ENCODE results near the gene KCNQ1. TPM values are rescaled to one million over a fixed set of nuclear protein-coding genes. Genes with fewer than 3 reads are reported as not detected.

KCNQ1 gene
- total and polyA plus RNA-seq, 2 experiments from 2014 or later, result 0.45 to 0.87 TPM

GRCh38 chr11:2579315-2580060, 134.7 kb downstream of the KCNQ1 start:
- no peak for ATAC-seq
- H3K27me3 Mint-ChIP-seq (ENCODE audit: insufficient read depth, low read depth, poor library complexity), result peaks cover 46% of the 10 kb centered on the region
- no peak for DNase-seq (ENCODE audit: low spot score)

More at GRCh38 chr11:2579315-2580060, 134.7 kb downstream of the KCNQ1 start:
- no peaks in the 10 kb centered on the region for H3F3A ChIP-seq (replicated peaks; ENCODE audit: low read depth)
- Mint-ChIP-seq H3K36me3 (ENCODE audit: low read depth) (no peaks in the 10 kb centered on the region), H3K27ac (no peak overlapping the region), H3K9me3 (no peaks in the 10 kb centered on the region), H3K4me3 (no peak overlapping the region), H3K4me1 (peaks cover 4% of the 10 kb centered on the region; the same call in 2 of the 3 replicates)
- TF ChIP-seq CTCF (conservative IDR thresholded peaks at IDR 0.05; ENCODE audit: low read depth in 2 of 2) (no peak), POLR2AphosphoS5 (IDR thresholded peaks at IDR 0.05; ENCODE audit: low read depth) (no peak), ZNF114 (CRISPR knock-in tag; IDR thresholded peaks at IDR 0.05) (no peak), CREB1 (CRISPR knock-in tag; IDR thresholded peaks at IDR 0.05; ENCODE audit: low read depth) (no peak), STAT1 (IDR thresholded peaks at IDR 0.05; ENCODE audit: unreplicated experiment) (no peak), NANOG (IDR thresholded peaks at IDR 0.05; ENCODE audit: borderline replicate concordance) (no peak), ZNF462 (CRISPR knock-in tag; IDR thresholded peaks at IDR 0.05) (no peak), ETS1 (IDR thresholded peaks at IDR 0.05) (no peak), EZH2phosphoT487 (IDR thresholded peaks at IDR 0.05; ENCODE audit: unreplicated experiment) (no peak), JUNB (IDR thresholded peaks at IDR 0.05; ENCODE audit: unreplicated experiment) (no peak), ZNF331 (CRISPR knock-in tag; IDR thresholded peaks at IDR 0.05; ENCODE audit: low read depth) (no peak)
- no peak overlapping the region for H2AFZ ChIP-seq
- no peaks in the 10 kb centered on the region for H3K4me1 ChIP-seq (ENCODE audit: insufficient read depth)
- no peaks in the 10 kb centered on the region for H3K9me2 ChIP-seq (ENCODE audit: insufficient read depth)
- no peaks in the 10 kb centered on the region for H4K20me1 ChIP-seq (replicated peaks; ENCODE audit: insufficient read depth)
- no peaks in the 10 kb centered on the region for H3K79me2 ChIP-seq (replicated peaks; ENCODE audit: insufficient read depth)
- no peak overlapping the region for H3K27ac ChIP-seq (ENCODE audit: low read depth)
- H3K4me2 ChIP-seq, result no peak overlapping the region
- peaks cover 14% of the 10 kb centered on the region for H3K27me3 ChIP-seq (ENCODE audit: insufficient read depth)
- no peaks in the 10 kb centered on the region for H3K36me3 ChIP-seq (ENCODE audit: insufficient read depth)
- H3K4me3 ChIP-seq, result no peak overlapping the region

Data from GM23338 (cell line).